GM21360 (cell line): Measurements from ENCODE around the gene SCG3.

ENCODE experiments used
- ATAC-seq: cut with Tn5 transposase; IDR thresholded peaks from one replicate; pipeline ENCODE4 v1.9.1; 2021; ENCODE audit warnings: mild to moderate bottlenecking, moderate library complexity; ENCODE audit not compliant: unreplicated experiment

Gene SCG3

GRCh38 chr15:51677452-51677851, 3.9 kb upstream of the SCG3 start:
- ATAC-seq = no peak

GRCh38 chr15:51678096-51678495, 3.2 kb upstream of the SCG3 start:
- ATAC-seq = no peak

- no peak for ATAC-seq
Observed at GRCh38 chr15:51680321-51680720, 982 bp upstream of the SCG3 start.

GRCh38 chr15:51687565-51687964, 6.3 kb downstream of the SCG3 start:
- no peak for ATAC-seq

GRCh38 chr15:51688863-51689262, 7.6 kb downstream of the SCG3 start:
- ATAC-seq = no peak

- no peak for ATAC-seq
Observed at GRCh38 chr15:51692154-51692553, 10.9 kb downstream of the SCG3 start.

- ATAC-seq = no peak
Observed at GRCh38 chr15:51696566-51696965, 15.3 kb downstream of the SCG3 start.

- ATAC-seq = no peak
Observed at GRCh38 chr15:51697163-51697562, 15.9 kb downstream of the SCG3 start.

- ATAC-seq = no peak
Observed at GRCh38 chr15:51699373-51699772, 18.1 kb downstream of the SCG3 start.

GRCh38 chr15:51702710-51703109, 21.4 kb downstream of the SCG3 start:
- no peak for ATAC-seq

- ATAC-seq = no peak
Observed at GRCh38 chr15:51706291-51706690, 25.0 kb downstream of the SCG3 start.

GRCh38 chr15:51706926-51707608, 25.8 kb downstream of the SCG3 start:
- ATAC-seq = no peak

GRCh38 chr15:51708013-51708412, 26.7 kb downstream of the SCG3 start:
- no peak for ATAC-seq

- no peak for ATAC-seq
Observed at GRCh38 chr15:51709031-51709430, 27.7 kb downstream of the SCG3 start.

GRCh38 chr15:51714162-51714561, 32.9 kb downstream of the SCG3 start:
- no peak for ATAC-seq

- ATAC-seq = no peak
Observed at GRCh38 chr15:51714911-51715310, 33.6 kb downstream of the SCG3 start.

GRCh38 chr15:51718219-51718618, 36.9 kb downstream of the SCG3 start:
- ATAC-seq = no peak

GRCh38 chr15:51718746-51719145, 37.4 kb downstream of the SCG3 start:
- no peak for ATAC-seq

GRCh38 chr15:51720201-51720995, 39.1 kb downstream of the SCG3 start:
- ATAC-seq = no peak

- ATAC-seq = no peak
Observed at GRCh38 chr15:51721199-51721960, 40.1 kb downstream of the SCG3 start.

- ATAC-seq = no peak
Observed at GRCh38 chr15:51724199-51724598, 42.9 kb downstream of the SCG3 start.

GRCh38 chr15:51724673-51725072, 43.4 kb downstream of the SCG3 start:
- ATAC-seq = no peak
